ENCODE data around the gene PRDM11.

DNA sequence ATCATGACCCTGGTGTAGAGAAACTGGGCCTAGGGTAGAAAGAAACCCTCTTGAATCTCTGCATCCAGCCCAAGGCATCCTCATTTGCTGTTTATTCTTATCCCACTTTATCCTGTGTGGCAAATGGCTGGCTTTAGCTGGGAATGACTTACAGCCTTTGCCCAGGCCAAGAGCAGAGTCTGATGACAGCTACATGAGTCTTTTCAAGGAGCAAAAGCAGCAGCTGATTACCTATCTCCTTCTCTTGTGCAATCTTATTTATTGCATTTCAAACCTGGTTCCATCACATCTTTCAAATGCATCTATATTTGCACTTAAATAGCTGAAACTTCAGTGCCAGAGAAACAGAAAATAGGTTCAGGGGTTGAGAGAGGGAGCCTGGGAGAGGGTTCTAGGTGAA, 113.6 kb downstream of the PRDM11 start:
- TF ChIP-seq, protein P1, sequence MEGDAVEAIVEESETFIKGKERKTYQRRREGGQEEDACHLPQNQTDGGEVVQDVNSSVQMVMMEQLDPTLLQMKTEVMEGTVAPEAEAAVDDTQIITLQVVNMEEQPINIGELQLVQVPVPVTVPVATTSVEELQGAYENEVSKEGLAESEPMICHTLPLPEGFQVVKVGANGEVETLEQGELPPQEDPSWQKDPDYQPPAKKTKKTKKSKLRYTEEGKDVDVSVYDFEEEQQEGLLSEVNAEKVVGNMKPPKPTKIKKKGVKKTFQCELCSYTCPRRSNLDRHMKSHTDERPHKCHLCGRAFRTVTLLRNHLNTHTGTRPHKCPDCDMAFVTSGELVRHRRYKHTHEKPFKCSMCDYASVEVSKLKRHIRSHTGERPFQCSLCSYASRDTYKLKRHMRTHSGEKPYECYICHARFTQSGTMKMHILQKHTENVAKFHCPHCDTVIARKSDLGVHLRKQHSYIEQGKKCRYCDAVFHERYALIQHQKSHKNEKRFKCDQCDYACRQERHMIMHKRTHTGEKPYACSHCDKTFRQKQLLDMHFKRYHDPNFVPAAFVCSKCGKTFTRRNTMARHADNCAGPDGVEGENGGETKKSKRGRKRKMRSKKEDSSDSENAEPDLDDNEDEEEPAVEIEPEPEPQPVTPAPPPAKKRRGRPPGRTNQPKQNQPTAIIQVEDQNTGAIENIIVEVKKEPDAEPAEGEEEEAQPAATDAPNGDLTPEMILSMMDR (IDR thresholded peaks at IDR 0.05) = no peak
- TF ChIP-seq REST (IDR thresholded peaks at IDR 0.05; ENCODE audit: insufficient read depth in 1 of 2, low read depth in 2 of 2, low read length in 1 of 2) (no peak), TCF7L2 (IDR thresholded peaks at IDR 0.05; ENCODE audit: low read depth, low read length) (no peak), SIN3A (IDR thresholded peaks at IDR 0.05; ENCODE audit: borderline replicate concordance, insufficient read depth, low read depth, low read length) (no peak), POLR2AphosphoS5 (IDR thresholded peaks at IDR 0.05; ENCODE audit: low read depth, low read length) (no peak)
